Middle frontal gyrus (tissue), 1 donor: Measurements from ENCODE around the gene PIP5K1C.

Experiments
- DNase-seq: peaks from one replicate; pipeline ENCODE4 v3.0.0-alpha.2; 2015; ENCODE audit warnings: low spot score; ENCODE audit errors: extremely low spot score

The PIP5K1C gene, protein sequence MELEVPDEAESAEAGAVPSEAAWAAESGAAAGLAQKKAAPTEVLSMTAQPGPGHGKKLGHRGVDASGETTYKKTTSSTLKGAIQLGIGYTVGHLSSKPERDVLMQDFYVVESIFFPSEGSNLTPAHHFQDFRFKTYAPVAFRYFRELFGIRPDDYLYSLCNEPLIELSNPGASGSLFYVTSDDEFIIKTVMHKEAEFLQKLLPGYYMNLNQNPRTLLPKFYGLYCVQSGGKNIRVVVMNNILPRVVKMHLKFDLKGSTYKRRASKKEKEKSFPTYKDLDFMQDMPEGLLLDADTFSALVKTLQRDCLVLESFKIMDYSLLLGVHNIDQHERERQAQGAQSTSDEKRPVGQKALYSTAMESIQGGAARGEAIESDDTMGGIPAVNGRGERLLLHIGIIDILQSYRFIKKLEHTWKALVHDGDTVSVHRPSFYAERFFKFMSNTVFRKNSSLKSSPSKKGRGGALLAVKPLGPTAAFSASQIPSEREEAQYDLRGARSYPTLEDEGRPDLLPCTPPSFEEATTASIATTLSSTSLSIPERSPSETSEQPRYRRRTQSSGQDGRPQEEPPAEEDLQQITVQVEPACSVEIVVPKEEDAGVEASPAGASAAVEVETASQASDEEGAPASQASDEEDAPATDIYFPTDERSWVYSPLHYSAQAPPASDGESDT

DNA sequence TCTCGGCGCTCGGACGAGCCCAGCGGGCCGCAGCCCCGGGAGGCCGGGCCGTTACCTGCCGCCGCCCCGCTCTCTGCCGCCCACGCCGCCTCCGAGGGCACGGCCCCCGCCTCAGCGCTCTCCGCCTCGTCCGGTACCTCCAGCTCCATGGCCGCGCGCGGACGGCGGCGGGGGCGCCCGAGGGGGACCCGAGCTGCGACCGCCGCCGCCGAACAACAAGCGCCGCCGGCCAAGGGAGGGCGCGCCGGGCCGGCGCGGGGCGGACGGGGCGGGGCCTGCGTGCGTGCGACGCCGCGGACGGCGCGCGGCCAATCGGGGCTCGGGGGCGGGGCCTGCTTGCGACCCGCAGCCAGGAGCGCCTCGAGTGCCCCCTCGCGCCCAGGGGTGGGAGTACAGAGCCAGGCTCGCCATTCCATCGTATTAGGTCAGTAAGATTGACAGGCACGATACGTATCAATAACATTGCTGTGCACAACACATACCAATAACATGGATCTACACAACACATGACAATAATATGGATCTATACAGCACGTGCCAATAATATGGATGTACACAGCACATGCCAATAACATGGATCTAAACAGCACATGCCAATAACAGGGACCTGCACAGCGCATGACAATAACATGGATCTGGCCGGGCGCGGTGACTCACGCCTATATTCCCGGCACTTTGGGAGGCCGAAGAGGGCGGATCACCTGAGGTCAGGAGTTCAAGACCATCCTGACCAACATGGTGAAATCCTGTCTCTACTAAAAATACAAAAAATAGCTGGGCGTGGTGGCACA lies at the start of gene PIP5K1C:
Gene PIP5K1C, minus strand, starts transcription at position 227 of the 791 bp plus-strand sequence. Its CDS starts 78 bp downstream, at position 149.
- DNase-seq, result peak; percentile 78

DNA sequence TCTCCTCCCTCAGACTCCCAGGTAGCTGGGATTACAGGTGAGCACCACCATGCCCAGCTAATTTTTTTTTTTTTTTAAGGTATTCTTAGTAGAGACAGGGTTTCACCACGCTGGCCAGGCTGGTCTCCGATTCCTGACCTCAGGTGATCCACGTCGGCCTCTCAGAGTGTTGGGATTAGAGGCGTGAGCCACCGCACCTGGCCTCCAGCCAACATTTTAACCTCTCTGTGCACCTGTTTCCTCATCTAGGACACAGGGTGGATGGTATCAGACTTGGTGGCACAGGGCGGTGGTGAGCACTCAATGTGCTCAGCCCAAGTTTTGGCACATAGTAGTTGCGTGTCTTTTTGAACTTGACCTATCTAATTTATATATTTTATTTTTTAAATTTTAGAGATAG lies 48.7 kb upstream of the PIP5K1C start:
- no peak for DNase-seq

DNA sequence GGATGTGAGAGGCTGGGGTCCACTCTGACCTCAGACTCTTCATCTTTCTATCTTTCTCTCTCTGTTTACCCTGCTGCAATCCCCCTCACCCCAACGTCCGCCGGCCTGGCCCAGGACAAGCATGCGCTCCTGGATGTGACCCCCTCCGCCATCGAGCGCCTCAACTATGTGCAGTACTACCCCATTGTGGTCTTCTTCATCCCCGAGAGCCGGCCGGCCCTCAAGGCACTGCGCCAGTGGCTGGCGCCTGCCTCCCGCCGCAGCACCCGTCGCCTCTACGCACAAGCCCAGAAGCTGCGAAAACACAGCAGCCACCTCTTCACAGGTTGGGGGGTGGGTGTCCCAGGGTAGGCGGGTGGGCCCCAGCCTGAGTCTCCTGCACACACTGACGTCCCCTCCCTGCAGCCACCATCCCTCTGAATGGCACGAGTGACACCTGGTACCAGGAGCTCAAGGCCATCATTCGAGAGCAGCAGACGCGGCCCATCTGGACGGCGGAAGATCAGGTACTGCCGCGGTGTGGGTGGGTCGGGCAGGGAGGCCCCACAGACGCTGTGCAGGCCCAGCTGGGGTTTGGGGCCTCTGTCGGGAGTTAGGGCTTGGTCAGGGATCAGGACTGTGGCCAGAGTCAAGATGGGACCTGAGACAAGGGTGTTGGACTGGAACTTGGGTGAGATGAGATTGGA lies 46.2 kb upstream of the PIP5K1C start:
- DNase-seq, result no peak

DNA sequence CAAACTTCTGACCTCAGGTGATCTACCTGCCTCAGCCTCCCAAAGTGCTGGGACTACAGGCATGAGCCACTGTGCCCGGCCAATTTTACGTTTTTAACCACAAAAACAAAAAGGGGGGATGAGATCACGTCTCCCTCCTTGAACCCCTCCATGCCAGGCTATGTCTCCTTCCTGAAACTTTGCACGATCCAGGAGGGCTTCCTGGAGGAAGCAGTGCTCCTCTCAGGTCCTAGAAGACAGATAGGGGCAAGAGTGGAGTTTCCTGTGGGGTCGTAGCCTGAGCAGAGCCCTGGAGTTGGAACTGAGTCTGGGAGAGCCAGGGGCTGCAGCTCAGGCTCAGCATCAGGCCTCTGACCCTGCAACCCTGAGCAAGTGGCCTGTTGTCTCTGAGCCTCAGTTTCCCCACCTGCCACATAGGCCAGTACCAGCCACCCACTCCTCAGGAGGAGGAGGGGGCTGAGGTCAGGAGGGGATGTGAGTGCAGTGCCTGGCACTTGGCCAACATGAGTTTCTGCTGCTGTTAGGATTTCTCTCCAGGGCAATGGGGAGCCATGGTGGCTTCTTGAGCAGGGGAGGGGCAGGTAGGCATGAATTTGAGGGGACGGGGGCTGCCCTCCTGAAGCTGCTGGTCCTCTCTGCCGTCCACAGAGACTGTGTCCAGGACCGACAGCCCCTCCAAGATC lies 45.2 kb upstream of the PIP5K1C start:
- no peak for DNase-seq

DNA sequence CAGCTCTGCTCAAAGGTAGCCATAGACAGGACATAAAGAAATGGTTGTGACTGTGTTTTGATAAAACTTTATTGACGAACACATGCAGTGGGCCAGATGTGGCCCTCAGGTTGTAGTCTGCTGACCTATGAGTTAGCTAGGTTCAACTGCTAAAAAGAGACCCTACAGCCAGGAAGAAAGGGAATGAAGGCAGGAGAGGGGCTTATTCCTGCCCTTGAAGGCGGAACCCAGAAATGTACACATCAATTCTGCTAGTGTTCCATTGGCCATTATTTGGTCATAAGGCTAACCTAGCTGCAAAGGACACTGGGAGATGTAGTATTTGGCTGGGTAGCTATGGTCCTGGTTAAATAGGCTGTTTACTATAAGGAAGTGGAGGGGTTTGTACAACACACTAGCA lies 43.2 kb upstream of the PIP5K1C start:
- no peak for DNase-seq

DNA sequence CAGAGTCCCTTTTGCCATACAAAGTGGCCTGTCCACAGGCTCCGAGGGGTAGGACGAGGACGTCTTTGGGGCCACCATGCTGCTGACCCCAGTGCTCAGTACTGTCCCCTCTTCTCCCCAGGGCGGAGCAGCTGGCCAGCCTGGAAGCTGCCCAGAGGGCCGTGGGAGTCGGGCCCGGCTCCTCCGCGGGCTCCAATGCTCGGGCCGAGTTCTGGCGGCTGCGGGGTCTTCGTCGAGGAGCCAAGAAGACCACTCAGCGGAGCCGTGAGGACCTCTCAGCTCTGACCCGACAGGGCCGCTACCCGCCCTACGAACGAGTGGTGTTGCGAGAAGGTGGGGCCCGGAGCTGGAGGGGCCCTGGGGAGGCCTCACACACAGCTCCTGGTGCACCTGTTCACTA lies 40.2 kb upstream of the PIP5K1C start:
- no peak for DNase-seq

DNA sequence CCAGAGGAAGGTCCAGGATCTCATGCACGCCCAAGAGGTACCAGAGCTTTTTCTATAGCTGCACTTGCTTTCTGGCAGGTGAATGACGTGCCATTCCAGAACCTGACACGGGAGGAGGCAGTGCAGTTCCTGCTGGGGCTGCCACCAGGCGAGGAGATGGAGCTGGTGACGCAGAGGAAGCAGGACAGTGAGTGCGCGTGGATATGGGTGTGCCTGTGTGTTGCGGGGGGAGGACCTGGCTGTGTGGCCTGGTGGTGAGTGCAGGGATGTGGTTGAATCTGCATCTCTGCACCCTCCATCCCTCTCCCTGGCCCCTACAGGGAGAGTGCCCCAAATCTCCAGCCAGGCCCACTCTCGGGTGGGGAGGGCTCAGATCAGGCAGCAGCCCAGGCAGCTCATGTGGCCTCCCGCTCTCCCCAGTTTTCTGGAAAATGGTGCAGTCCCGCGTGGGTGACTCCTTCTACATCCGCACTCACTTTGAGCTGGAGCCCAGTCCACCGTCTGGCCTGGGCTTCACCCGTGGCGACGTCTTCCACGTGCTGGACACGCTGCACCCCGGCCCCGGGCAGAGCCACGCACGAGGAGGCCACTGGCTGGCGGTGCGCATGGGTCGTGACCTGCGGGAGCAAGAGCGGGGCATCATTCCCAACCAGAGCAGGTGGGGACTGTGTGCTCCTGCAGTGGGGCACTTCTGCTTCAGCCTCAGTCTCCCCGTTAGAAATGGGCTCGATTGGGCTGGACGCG lies 38.4 kb upstream of the PIP5K1C start:
- no peak for DNase-seq

DNA sequence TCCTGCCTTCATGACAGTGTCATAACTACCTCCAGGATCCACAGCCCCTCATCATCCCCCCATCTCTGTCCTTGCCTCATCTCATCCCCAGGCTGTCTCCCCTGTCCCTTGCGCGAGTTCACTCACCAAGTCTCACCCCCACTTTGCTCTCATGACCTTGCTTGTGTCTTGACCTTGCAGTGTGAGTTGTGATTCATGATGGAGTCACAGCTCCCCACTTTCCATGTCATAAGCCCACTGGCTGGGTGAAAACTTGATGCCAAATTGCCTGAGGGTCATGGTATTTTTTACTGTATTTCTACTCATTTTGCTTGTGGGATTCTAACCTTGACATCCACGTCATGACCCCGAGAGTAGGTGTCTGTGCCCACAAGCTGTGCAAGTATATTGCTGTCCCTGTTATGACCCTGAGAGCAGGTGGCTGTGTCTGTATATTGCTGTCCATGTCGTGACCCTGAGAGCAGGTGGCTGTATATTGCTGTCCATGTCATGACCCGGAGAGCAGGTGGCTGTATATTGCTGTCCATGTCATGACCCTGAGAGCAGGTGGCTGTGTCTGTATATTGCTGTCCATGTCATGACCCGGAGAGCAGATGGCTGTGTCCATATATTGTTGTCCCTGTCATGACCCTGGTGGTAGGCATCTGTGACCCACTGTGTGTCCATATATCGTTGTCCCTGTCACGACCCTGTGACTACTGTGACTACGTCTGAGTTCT lies 37.4 kb upstream of the PIP5K1C start:
- no peak for DNase-seq

DNA sequence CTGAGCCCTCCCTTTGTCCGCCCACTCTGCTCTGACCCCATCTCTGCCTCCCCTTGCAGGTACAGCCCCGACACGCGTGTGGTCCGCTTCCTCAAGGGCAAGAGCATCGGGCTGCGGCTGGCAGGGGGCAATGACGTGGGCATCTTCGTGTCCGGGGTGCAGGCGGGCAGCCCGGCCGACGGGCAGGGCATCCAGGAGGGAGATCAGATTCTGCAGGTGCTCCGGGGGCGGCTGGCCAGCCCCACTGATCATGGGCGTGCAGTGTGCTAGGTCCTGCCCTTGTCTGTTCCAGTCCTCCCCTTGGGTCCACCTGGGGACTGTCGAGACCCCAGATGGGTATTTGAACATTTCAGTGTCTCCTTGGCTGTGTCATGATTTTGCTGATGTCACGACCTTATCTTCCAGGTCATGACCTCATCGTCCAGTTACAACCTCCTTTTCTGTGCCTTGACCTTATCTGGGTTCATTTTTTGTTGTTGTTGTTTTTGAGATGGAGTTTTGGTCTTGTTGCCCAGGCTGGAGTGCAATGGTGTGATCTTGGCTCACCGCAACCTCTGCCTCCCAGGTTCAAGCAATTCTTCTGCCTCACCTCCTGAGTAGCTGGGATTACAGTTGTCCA lies 35.9 kb upstream of the PIP5K1C start:
- DNase-seq, result no peak

DNA sequence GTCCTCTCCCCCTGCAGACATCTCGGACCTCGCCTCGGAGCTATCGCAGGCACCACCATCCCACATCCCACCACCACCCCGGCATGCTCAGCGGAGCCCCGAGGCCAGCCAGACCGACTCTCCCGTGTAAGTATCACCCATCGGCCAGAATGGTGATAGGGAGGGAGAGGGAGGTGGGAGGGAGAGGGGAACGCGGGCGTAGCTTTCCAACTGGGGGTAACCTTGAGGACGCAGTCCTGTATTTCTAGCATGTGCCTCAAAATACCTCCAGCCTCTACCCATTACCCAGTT lies 34.0 kb upstream of the PIP5K1C start:
- DNase-seq, result no peak

DNA sequence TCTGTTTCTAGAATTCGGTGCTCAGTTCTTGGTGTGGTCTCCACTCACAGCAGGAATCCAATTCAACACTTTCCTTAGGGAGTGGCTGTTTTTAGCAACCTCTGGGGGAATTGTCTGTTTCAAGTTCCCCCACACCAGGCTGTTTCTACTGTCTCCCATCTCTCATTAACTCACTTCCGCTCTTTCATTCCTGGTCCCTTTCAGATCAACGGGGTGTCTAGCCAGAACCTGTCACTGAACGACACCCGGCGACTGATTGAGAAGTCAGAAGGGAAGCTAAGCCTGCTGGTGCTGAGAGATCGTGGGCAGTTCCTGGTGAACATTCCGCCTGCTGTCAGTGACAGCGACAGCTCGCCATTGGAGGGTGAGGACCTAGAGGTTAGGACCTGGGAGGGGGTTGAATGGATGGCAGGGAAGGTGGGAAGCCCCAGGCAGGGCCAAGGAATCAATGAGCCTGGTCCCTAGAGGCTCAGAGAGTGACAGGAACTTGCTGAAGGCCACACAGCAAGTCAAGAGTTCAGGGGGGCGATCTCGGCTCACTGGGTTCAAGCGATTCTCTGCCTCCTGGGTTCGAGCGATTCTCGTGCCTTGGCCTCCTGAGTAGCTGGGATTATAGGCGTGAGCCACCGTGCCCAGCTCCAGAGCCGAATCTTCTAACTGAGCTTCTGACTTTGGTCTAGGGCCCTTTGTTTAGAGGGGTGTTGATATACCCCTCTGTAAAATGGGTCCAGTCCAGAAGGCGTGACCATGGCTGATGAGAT lies 33.5 kb upstream of the PIP5K1C start:
- no peak for DNase-seq

DNA sequence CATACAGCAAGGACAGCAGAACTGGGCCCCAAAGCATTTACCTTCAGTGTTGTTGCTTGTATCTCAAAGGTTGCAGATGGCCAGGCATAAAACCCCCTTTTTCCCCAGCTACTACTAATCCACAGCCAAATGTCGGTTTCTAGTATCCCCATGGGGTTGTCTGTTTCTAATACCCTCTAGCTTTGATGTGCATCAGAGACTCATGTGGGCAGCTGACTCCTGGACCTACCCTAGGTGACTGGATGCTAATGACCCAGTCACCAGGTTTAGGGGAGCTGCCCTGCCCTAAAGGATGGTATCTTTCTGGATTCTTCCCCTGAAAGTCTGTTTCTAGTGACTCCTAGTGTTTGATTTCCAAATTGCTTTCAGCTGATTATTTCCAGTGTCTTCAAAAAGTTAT lies 31.8 kb upstream of the PIP5K1C start:
- DNase-seq, result no peak

DNA sequence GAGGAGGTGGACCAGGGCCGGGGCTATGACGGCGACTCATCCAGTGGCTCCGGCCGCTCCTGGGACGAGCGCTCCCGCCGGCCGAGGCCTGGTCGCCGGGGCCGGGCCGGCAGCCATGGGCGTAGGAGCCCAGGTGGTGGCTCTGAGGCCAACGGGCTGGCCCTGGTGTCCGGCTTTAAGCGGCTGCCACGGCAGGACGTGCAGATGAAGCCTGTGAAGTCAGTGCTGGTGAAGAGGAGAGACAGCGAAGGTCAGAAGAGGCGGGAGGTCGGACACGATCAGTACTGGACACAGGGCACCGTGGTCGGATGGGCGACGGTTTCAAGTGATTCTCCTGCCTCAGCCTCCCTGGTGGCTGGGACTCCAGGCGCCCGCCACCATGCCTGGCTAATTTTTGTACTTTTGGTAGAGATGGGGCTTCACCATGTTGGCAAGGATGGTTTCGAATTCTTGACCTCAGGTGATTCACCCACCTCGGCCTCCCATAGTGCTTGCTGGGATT lies 30.2 kb upstream of the PIP5K1C start:
- no peak for DNase-seq

DNA sequence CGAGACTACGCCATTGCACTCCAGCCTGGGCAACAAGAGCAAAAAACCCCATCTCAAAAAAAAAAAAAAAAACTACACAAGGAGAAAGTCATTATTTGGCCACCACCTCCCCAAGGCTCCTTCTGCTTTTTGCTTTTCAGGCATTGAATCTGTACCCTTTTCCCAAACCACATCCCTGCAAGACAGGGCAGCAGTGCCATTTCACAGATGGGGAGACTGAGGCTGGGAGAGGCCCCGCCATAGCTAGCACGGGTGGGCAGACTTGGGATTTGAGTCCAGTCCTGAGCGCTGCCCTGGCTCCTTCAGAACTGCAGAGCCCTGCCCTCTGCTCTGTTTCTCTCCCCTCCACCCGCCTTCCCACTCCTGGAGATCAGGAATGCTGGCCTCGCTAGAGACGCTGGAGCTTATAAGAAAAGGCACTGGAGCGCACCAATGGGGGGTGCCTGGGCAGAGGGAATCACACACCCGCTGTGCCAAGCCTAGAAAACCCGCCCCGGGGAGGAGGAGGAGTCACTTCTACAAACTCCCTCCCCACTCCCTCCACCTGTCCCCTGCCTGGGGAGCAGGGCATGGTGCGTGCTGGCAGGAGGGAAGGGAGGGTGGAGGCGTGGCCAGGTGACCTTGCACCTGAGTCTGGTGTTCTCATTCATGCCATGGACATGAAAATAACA lies 25.5 kb upstream of the PIP5K1C start:
- DNase-seq, result no peak

DNA sequence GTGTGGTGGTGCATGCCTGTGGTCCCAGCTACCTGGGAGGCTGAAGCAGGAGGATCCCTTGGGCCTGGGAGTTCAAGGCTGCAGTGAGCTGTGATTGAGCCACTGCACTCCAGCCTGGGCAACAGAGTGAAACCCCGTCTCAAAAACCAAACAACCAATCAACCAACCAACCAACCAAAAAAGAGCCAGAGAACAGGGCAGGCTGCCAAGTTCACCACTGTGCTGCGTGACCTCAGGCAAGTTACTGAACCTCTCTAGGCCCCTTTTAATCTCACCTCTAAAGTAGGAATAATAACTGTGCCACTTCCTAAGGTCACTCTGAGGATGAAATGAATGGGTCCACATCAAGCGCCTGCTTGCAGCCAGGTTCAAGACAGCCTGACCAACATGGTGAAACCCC lies 24.9 kb upstream of the PIP5K1C start:
- DNase-seq, result no peak

DNA sequence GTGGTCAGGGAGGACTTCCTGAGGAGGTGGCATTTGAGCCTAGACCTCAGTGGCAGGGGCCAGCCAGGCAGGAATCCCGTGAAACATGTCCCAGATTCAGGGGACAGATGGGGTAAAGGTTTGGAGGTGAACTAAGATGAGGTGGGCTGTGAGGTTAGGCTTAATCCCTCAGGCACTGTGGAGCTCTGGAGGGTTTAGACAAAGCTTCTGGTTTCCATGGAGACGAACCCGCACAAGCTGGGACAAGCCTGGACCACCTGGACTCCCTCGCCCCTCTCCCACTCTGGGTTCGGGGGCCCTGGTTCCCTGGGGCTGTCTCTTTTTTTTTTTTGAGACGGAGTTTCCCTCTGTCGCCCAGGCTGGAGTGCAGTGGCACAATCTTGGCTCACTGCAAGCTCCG lies 23.6 kb upstream of the PIP5K1C start:
- DNase-seq, result no peak

DNA sequence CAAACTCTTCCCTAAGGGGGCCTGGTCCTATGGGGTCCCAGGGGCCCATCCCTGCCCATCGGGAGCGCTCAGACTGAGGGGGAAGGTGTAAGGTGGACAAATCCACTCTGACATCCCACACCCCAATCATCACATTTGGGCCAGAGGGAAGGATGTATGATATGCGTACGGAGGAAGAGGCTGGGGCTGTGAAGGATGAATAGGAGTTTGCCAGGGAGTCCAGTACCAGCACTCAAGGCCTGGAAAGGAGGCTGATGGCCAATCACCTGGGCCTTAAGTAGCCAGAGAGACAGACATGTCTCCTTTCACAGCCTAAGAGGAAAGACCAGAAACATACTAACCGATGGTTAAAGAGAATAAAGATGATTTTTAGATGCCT lies 22.8 kb upstream of the PIP5K1C start:
- DNase-seq, result no peak
